GM12873 (cell line): Measurements from ENCODE around the gene TMEM59L.
A peak's percentile ranks its signal among the peaks of the same experiment; 100 is the strongest.

ENCODE experiments used
- CTCF ChIP-seq: IDR thresholded peaks from 2 replicates; pipeline ENCODE4 v1.5.1; 2012; ENCODE audit warnings: low read depth, mild to moderate bottlenecking, moderate library complexity, low read length, control low read depth; ENCODE audit not compliant: insufficient read depth; ENCODE audit errors: missing control alignments

Gene TMEM59L

DNA sequence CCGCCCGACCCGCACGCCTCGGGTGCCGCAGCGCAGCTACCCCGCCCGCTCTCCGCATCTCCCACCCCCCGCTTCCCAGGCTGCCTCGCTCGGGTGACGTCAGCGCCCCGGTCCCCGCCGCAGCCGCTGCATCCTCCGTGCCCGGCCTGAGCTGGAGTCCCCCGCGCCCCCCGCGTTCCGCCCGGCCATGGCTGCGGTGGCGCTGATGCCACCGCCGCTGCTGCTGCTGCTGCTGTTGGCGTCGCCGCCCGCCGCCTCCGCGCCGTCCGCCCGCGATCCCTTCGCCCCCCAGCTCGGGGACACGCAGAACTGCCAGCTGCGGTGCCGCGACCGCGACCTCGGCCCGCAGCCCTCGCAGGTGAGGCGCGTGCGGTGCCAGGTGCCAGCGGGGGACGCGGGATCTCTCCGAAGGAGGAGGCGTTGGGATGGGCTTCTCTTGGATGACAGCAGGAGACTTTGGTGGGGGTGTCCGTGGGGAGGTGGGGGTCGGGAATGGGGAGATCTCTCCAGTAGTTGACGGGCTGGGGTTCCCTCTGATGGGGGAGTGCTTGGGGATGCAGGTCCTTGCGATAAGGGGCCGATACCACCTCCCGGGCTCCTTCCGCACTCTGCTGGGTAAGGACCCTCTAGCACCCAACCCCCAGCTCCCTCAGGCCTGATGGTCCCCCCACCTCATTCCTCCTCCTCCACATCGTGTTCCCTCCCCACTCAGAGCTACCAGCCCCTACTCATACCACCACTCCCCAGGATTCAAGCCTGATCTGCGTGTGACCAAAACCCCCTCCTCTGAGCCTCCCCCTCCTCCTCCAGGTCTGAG, at the start of gene TMEM59L:
Gene TMEM59L, plus strand, starts transcription at position 99 of the 817 bp plus-strand sequence. Its CDS starts 89 bp downstream, at position 188.
- no peak for TF ChIP-seq CTCF

DNA sequence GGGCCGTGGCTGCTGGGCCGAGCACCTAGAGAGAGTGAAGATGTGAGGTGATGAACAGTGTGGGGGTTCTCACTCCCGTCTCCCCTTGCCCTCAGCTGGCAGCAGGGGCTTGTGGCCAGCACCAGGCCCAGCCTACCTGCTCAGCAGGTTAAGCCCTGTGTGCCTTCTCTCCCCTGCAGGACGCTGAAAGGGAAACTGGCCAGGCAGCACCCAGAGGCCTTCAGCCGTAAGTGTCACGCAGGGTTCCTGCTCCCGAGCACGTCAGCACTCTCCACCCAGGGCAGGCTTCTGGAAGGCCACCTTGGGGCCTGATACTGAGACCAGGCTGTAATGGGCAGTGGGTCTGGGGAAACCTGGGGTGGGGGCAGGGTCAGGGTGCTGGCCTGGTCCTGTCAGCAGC, 45.7 kb upstream of the TMEM59L start:
- TF ChIP-seq CTCF = no peak

DNA sequence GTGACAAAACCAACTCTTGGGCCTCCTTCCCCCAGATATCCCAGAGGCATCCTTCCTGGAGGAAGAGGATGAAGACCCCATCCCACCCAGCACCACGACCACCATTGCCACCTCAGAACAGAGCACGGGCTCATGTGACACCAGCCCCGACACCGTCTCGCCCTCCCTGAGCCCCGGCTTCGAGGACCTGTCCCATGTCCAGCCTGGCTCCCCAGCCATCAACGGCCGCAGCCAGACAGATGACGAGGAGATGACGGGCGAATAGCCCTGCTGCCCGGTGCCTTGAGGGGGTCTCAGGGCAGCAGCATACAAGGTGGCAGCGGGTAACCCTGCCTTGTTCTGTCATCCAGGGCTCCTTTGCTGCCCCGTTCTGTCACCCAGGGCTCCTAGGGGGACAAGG, 44.3 kb upstream of the TMEM59L start:
- TF ChIP-seq CTCF = no peak

DNA sequence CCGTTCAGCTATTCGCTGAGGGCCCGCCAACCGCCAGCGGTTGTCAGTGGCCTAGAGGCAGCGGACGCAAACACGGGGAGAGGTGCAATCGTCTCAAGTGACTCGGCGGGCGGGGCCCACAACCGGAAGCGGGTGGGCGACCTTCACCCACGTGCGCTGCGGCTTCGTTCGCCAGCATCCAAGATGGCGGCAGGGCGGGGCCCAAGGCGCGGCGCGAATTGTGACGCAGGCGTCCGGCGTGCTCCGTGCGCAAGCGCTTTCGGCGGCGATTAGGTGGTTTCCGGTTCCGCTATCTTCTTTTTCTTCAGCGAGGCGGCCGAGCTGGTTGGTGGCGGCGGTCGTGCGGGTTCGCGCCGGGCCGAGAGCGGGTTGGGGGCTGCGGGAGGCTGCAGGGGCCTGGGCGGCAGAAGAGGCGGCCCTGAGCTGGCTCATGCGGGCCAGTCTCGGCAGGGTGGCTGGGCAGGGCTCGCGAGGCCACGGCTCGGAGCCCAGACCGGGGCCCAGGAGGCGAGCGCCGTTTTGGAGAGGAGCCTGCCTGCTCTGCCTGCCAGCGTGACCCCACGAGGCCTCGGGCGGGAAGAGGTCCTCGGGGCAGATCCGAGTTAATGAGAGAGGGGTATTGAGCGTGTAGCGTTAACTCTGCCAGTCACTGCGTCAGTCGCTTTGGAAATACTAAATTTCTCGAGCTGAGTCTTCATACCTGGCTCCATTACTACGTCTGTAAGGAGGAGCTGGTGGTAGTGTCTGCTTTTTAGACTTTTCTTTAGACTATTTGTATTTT, 40.9 kb upstream of the TMEM59L start, which contains the start of gene UBA52:
Gene UBA52, plus strand, starts transcription at position 294 of the 781 bp plus-strand sequence. CDS start 1,444 bp downstream, outside the sequence.
- TF ChIP-seq CTCF = peak; percentile 1

DNA sequence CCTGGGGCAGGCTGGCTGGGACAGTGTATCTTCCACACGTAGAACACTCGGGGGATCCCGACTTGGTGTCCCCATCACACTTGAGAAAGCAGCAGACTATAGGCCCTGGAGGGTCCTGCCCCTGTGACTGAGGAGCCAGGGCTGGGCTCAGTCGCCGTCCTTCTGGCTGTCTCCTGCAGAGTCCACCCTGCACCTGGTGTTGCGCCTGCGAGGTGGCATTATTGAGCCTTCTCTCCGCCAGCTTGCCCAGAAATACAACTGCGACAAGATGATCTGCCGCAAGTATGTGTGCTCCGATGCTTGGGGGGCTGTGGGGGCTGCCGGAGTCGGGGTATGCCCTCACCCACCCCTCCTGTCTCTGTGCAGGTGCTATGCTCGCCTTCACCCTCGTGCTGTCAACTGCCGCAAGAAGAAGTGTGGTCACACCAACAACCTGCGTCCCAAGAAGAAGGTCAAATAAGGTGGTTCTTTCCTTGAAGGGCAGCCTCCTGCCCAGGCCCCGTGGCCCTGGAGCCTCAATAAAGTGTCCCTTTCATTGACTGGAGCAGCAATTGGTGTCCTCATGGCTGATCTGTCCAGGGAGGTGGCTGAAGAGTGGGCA, 37.9 kb upstream of the TMEM59L start:
- no peak for TF ChIP-seq CTCF

GRCh38 chr19:18576383-18576782, 36.3 kb upstream of the TMEM59L start:
- no peak for TF ChIP-seq CTCF
